Measurements from ENCODE around the gene MECR. TPM values are rescaled to one million over a fixed set of nuclear protein-coding genes. Genes with fewer than 3 reads are reported as not detected.

MECR gene
- polyA plus RNA-seq, 1 of the 3 experiments (the other 2 are of a cell fraction) = 38.3 TPM

DNA sequence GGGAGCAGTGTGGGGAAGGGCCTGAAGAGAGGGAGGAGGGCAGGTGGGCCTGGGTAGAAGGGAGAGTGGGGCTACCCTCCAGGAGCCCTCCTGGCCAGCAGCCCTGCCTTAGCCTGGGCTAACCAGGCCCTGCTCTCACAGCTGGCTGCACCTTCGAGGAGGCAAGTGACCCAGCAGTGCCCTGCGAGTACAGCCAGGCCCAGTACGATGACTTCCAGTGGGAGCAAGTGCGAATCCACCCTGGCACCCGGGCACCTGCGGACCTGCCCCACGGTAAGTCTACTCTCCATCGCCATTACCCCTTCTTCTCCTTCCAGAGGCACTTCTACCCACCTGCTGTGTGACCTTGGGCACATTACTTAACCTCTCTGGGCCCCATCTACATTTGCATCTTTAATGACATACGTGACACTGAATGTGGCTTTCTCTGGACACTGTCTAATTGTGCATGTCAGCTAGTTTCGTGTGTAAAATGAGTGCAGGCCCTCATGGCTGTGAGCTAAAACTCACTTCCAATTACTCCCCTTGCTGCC is 24.5 kb upstream of the MECR start:
- no peaks in the 10 kb centered on the region for H3K9me3 ChIP-seq
- no peaks in the 10 kb centered on the region for H4K20me1 ChIP-seq (ENCODE audit: insufficient read depth)
- ChIA-PET POLR2A (no interaction called here), CTCF (no interaction called here)
- H3K9ac ChIP-seq = no peak overlapping the region
- no peak overlapping the region for H2AFZ ChIP-seq (ENCODE audit: low read depth)
- TF ChIP-seq CTCF (IDR thresholded peaks at IDR 0.05) = no peak
- TF ChIP-seq FOSL2 (IDR thresholded peaks at IDR 0.05; ENCODE audit: borderline replicate concordance, low read depth) = no peak
- TF ChIP-seq, protein P1, sequence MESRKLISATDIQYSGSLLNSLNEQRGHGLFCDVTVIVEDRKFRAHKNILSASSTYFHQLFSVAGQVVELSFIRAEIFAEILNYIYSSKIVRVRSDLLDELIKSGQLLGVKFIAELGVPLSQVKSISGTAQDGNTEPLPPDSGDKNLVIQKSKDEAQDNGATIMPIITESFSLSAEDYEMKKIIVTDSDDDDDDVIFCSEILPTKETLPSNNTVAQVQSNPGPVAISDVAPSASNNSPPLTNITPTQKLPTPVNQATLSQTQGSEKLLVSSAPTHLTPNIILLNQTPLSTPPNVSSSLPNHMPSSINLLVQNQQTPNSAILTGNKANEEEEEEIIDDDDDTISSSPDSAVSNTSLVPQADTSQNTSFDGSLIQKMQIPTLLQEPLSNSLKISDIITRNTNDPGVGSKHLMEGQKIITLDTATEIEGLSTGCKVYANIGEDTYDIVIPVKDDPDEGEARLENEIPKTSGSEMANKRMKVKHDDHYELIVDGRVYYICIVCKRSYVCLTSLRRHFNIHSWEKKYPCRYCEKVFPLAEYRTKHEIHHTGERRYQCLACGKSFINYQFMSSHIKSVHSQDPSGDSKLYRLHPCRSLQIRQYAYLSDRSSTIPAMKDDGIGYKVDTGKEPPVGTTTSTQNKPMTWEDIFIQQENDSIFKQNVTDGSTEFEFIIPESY (IDR thresholded peaks at IDR 0.05; ENCODE audit: borderline replicate concordance, low read depth) = no peak
- TF ChIP-seq EP300 (IDR thresholded peaks at IDR 0.05; ENCODE audit: borderline replicate concordance in 1 of 2, low read depth in 1 of 2, low read length in 1 of 2) = no peak
- TF ChIP-seq SIN3A (IDR thresholded peaks at IDR 0.05; ENCODE audit: borderline replicate concordance, low read depth, low read length) = no peak
- TF ChIP-seq IRF3 (IDR thresholded peaks at IDR 0.05; ENCODE audit: low read depth, low read length) = no peak
- no peak for TF ChIP-seq JUND (IDR thresholded peaks at IDR 0.05)
- TF ChIP-seq TEAD4 (IDR thresholded peaks at IDR 0.05; ENCODE audit: borderline replicate concordance, insufficient read depth) = no peak
- H3K27me3 ChIP-seq (ENCODE audit: insufficient read depth) = no peaks in the 10 kb centered on the region
- H3K79me2 ChIP-seq (ENCODE audit: insufficient read depth) = no peaks in the 10 kb centered on the region
- no peak overlapping the region for H3K27ac ChIP-seq (ENCODE audit: low read depth in 2 of 2, low read length in 1 of 2)
- no peaks in the 10 kb centered on the region for H3K36me3 ChIP-seq (replicated peaks in 1 of 2; ENCODE audit: control insufficient read depth in 1 of 2, insufficient read depth in 2 of 2, low read length in 1 of 2)
- H3F3A ChIP-seq (replicated peaks; ENCODE audit: insufficient read depth) = no peaks in the 10 kb centered on the region
- H3K9me2 ChIP-seq = no peaks in the 10 kb centered on the region
- H3K4me1 ChIP-seq (ENCODE audit: control insufficient read depth in 1 of 2, insufficient read depth in 2 of 2, low read depth in 1 of 2, low read length in 1 of 2) = peaks cover 18 to 29% of the 10 kb centered on the region in 2 experiments; a peak in 2 of 4 replicates
- 72% methylated on average over 7 of the region's 10 CpGs for WGBS (ENCODE audit: low lambda C conversion rate)
- no peak overlapping the region for H3K4me2 ChIP-seq
- no peak overlapping the region for H3K4me3 ChIP-seq (ENCODE audit: low read depth in 2 of 2, low read length in 1 of 2)
- no peak for DNase-seq

DNA sequence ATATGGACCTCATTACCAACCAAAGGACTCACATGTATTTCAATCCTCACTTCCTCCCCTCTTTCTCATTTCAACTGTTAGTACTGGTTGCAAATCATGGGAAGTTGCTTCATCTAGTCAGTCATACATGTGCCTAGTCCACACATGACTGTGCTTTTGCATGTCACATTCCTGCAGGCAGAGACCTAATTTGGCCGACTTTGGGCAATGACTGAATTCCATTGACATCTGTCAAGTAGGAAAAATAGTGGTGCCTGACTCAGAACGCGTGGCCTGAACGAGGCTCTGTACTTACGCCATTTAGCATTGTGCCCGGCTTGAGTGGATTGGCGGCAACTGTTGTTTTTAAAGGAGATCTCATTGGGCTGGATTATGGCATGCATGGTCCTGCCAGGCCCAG is 23.6 kb upstream of the MECR start:
- no peak for DNase-seq
- no peak overlapping the region for H2AFZ ChIP-seq (ENCODE audit: low read depth)
- POLR2A ChIA-PET = no interaction called here
- H3K27me3 ChIP-seq (ENCODE audit: insufficient read depth) = no peaks in the 10 kb centered on the region
- no peaks in the 10 kb centered on the region for H3K9me3 ChIP-seq
- no peaks in the 10 kb centered on the region for H3F3A ChIP-seq (replicated peaks; ENCODE audit: insufficient read depth)
- H3K4me3 ChIP-seq (ENCODE audit: low read depth in 2 of 2, low read length in 1 of 2) = no peak overlapping the region
- H3K9ac ChIP-seq = no peak overlapping the region
- no peak overlapping the region for H3K4me2 ChIP-seq
- no peaks in the 10 kb centered on the region for H3K9me2 ChIP-seq
- no peak overlapping the region for H3K27ac ChIP-seq (ENCODE audit: low read depth in 2 of 2, low read length in 1 of 2)
- CTCF ChIA-PET = no interaction called here
- H3K36me3 ChIP-seq (replicated peaks in 1 of 2; ENCODE audit: control insufficient read depth in 1 of 2, insufficient read depth in 2 of 2, low read length in 1 of 2) = no peaks in the 10 kb centered on the region
- peaks cover 18 to 37% of the 10 kb centered on the region in 2 experiments; a peak in 2 of 4 replicates for H3K4me1 ChIP-seq (ENCODE audit: control insufficient read depth in 1 of 2, insufficient read depth in 2 of 2, low read depth in 1 of 2, low read length in 1 of 2)
- H4K20me1 ChIP-seq (ENCODE audit: insufficient read depth) = no peaks in the 10 kb centered on the region
- no peaks in the 10 kb centered on the region for H3K79me2 ChIP-seq (ENCODE audit: insufficient read depth)
- WGBS (ENCODE audit: low lambda C conversion rate) = 67% methylated on average over 7 of the region's 7 CpGs
- TF ChIP-seq NFIC (IDR thresholded peaks at IDR 0.05; ENCODE audit: borderline replicate concordance) = no peak
- no peak for TF ChIP-seq TEAD4 (IDR thresholded peaks at IDR 0.05; ENCODE audit: borderline replicate concordance, insufficient read depth)
- TF ChIP-seq NRF1 (IDR thresholded peaks at IDR 0.05; ENCODE audit: low read depth, low read length) = no peak
- no peak for TF ChIP-seq RCOR1 (IDR thresholded peaks at IDR 0.05; ENCODE audit: low read length)
- TF ChIP-seq MXI1 (IDR thresholded peaks at IDR 0.05; ENCODE audit: low read depth, low read length) = no peak
- TF ChIP-seq PBX3 (IDR thresholded peaks at IDR 0.05) = no peak
- TF ChIP-seq JUND (IDR thresholded peaks at IDR 0.05) = no peak
- TF ChIP-seq, protein P2, sequence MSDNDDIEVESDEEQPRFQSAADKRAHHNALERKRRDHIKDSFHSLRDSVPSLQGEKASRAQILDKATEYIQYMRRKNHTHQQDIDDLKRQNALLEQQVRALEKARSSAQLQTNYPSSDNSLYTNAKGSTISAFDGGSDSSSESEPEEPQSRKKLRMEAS (IDR thresholded peaks at IDR 0.05; ENCODE audit: low read depth) = no peak
- TF ChIP-seq SIN3A (IDR thresholded peaks at IDR 0.05; ENCODE audit: borderline replicate concordance, low read depth, low read length) = no peak
- no peak for TF ChIP-seq SMC3 (IDR thresholded peaks at IDR 0.05; ENCODE audit: low read depth, low read length)
- TF ChIP-seq TAF1 (IDR thresholded peaks at IDR 0.05; ENCODE audit: borderline replicate concordance, low read depth, low read length) = no peak
- TF ChIP-seq MEF2A (IDR thresholded peaks at IDR 0.05; ENCODE audit: borderline replicate concordance, low read depth) = no peak
- no peak for TF ChIP-seq IRF3 (IDR thresholded peaks at IDR 0.05; ENCODE audit: low read depth, low read length)
- TF ChIP-seq, protein P3, sequence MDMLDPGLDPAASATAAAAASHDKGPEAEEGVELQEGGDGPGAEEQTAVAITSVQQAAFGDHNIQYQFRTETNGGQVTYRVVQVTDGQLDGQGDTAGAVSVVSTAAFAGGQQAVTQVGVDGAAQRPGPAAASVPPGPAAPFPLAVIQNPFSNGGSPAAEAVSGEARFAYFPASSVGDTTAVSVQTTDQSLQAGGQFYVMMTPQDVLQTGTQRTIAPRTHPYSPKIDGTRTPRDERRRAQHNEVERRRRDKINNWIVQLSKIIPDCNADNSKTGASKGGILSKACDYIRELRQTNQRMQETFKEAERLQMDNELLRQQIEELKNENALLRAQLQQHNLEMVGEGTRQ (IDR thresholded peaks at IDR 0.05; ENCODE audit: borderline replicate concordance, low read depth, low read length) = no peak
